GM12878 (cell line): Measurements from ENCODE around the gene DCAF11. TPM values are rescaled to one million over a fixed set of nuclear protein-coding genes. Genes with fewer than 3 reads are reported as not detected.
A peak's percentile ranks its signal among the peaks of the same experiment; 100 is the strongest.

Source experiments
- BCLAF1 ChIP-seq: fragments of 450-650 bp; IDR thresholded peaks from 2 replicates; pipeline ENCODE4 v1.6.1; 2017; ENCODE audit warnings: antibody characterized with exemption, mild to moderate bottlenecking, moderate library complexity
- BHLHE40 ChIP-seq, 2 experiments: fragments of 450-650 bp in 1 of 2; IDR thresholded peaks; 2 replicates each; pipeline ENCODE4 v1.6.1; 2011 to 2017; ENCODE audit warnings: low read depth in 2 of 2, borderline replicate concordance in 1 of 2, improper control_type of control experiment in 1 of 2, low read length in 1 of 2, mild to moderate bottlenecking in 1 of 2
- CREM ChIP-seq: IDR thresholded peaks from 2 replicates; pipeline ENCODE4 v1.6.1; 2014; ENCODE audit warnings: antibody characterized with exemption, low read depth
- E2F8 ChIP-seq: fragments of 450-650 bp; IDR thresholded peaks from 2 replicates; pipeline ENCODE4 v1.6.1; 2018; ENCODE audit warnings: mild to moderate bottlenecking, low read depth, moderate library complexity; ENCODE audit not compliant: partially characterized antibody
- E4F1 ChIP-seq: fragments of 450-650 bp; IDR thresholded peaks from 2 replicates; pipeline ENCODE4 v1.6.1; 2018; ENCODE audit warnings: borderline replicate concordance, mild to moderate bottlenecking; ENCODE audit not compliant: partially characterized antibody
- EGR1 ChIP-seq, 2 experiments: IDR thresholded peaks; 1 replicate in 1 of 2; 2 replicates in 1 of 2; pipeline ENCODE4 v1.6.1; 2011 to 2012; ENCODE audit warnings: low read depth in 2 of 2, low read length in 2 of 2, borderline replicate concordance in 1 of 2, mild to moderate bottlenecking in 1 of 2, moderate library complexity in 1 of 2
- IKZF2 ChIP-seq, 2 experiments: fragments of 450-650 bp; IDR thresholded peaks; 2 replicates each; pipeline ENCODE4 v1.6.1; 2017; ENCODE audit warnings: mild to moderate bottlenecking in 2 of 2, moderate library complexity in 2 of 2
- MEF2B ChIP-seq: fragments of 450-650 bp; IDR thresholded peaks from 2 replicates; pipeline ENCODE4 v1.6.1; 2018; ENCODE audit warnings: mild to moderate bottlenecking, moderate library complexity; ENCODE audit not compliant: partially characterized antibody, poor library complexity, severe bottlenecking
- MTA3 ChIP-seq: IDR thresholded peaks from 2 replicates; pipeline ENCODE4 v1.6.1; 2012; ENCODE audit warnings: low read length, inconsistent platforms, borderline replicate concordance
- MYC ChIP-seq: IDR thresholded peaks from 2 replicates; pipeline ENCODE4 v1.6.1; 2011; ENCODE audit warnings: mild to moderate bottlenecking, low read length, moderate library complexity, inconsistent platforms; ENCODE audit not compliant: insufficient read depth, insufficient replicate concordance, insufficient read length, severe bottlenecking
- PKNOX1 ChIP-seq: fragments of 450-650 bp; IDR thresholded peaks from 2 replicates; pipeline ENCODE4 v1.6.1; 2016; ENCODE audit warnings: mild to moderate bottlenecking
- POLR2A ChIP-seq: IDR thresholded peaks from 2 replicates; pipeline ENCODE4 v1.6.1; 2011; ENCODE audit warnings: low read depth, mild to moderate bottlenecking, low read length
- SPI1 ChIP-seq: IDR thresholded peaks from 2 replicates; pipeline ENCODE4 v1.6.1; 2011; ENCODE audit warnings: low read depth, mild to moderate bottlenecking, low read length, moderate library complexity, borderline replicate concordance; ENCODE audit not compliant: insufficient read depth
- SREBF2 ChIP-seq: IDR thresholded peaks from 2 replicates; pipeline ENCODE4 v1.6.1; 2012; ENCODE audit warnings: mild to moderate bottlenecking, low read length
- polyA plus RNA-seq, 11 experiments: library from polyadenylated mRNA; depleted of rRNA in 4 of 11; unstranded in 6 of 11; stranded (reverse) in 5 of 11; fragments of >200 nt; fragmentation: Nextera tagmentation in 4 of 11; fragmentation: Illumina TruSeq in 1 of 11; extraction: Ambion mirVana in 4 of 11; extraction: Trizol in 1 of 11; gene quantifications; 1 replicate in 1 of 11; 2 replicates in 10 of 11; pipeline versions ENCODE4 v1.2.1 to v1.2.3, GENCODE V29; 2011 to 2016; ENCODE audit warnings: inconsistent platforms in 2 of 11, missing spikeins in 2 of 11, low read depth in 1 of 11
- total RNA-seq, 4 experiments: library from RNA; depleted of rRNA in 3 of 4; stranded (reverse); fragments of >200 nt in 3 of 4; fragmentation: Illumina TruSeq in 1 of 4; extraction: Trizol in 1 of 4; gene quantifications; 2 replicates each; pipeline versions ENCODE4 v1.2.1 to v1.2.3, GENCODE V29; 2013 to 2021

The DCAF11 gene
- total and polyA plus RNA-seq, 10 of the 15 experiments (the other 5 are each of a cell fraction or from before 2014, with no cell fraction given), result 13.4 to 91.2 (median 68.7) TPM

- TF ChIP-seq BCLAF1 (no peak), PKNOX1 (peak; percentile 37), EGR1 (IDR thresholded peaks at IDR 0.05; ENCODE audit: borderline replicate concordance in 1 of 2, low read depth in 2 of 2, low read length in 2 of 2) (peak in 1 of 2 experiments; percentile 85; a peak in 2 of 3 replicates), BHLHE40 (IDR thresholded peaks at IDR 0.05; ENCODE audit: borderline replicate concordance in 1 of 2, low read depth in 2 of 2, low read length in 1 of 2) (peak; percentile 82 to 85), MYC (peak; percentile 92), POLR2A (peak; percentile 98), MEF2B (peak; percentile 64), E2F8 (no peak), IKZF2 (IDR thresholded peaks at IDR 0.05) (peak; percentile 44 to 66; a peak in 3 of 4 replicates), SPI1 (no peak), MTA3 (0 out of 2 replicates have a peak, but pooled peaks have one; percentile 78), E4F1 (no peak), CREM (no peak), SREBF2 (no peak)
These were observed 19.1 kb upstream of the DCAF11 start (continued) for GRCh38 chr14:24095271-24096068.
